Measurements from ENCODE around the gene IL1B.

DNA sequence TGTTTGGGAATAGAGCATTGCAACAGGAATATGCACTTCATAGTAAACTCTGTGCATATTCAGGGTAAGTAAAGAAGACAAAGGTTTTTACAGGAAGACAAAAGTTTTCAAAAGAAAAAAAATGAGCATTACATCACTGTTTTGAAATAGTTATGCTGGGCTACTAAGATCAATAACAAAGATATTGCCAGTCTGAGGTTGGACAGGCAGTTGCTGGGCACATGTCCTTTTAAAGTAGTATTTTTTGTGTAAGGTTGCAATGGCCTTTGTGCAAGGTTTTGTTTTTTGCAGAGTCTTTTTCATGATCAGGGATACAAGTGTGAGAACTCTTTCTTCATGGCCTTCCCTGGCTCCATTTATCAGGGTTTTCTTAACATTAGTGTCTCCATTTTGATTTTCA is 16.2 kb downstream of the IL1B start:
- TF ChIP-seq GATA2 (IDR thresholded peaks at IDR 0.05; ENCODE audit: low read depth, low read length) = no peak
- no peak for TF ChIP-seq GATA3 (IDR thresholded peaks at IDR 0.05; ENCODE audit: low read depth, low read length)

All from SH-SY5Y (cell line).